ENCODE measurements around the gene ACTN3. TPM values are rescaled to one million over a fixed set of nuclear protein-coding genes. Genes with fewer than 3 reads are reported as not detected.
"Not testable (repeated sequence)": the region's sequence is repeated elsewhere in the genome, so short reads cannot be mapped to it uniquely, and the experiment has no call there.

ACTN3 gene
- total RNA-seq, 6 donors from 2014 or later: 0.24 TPM; not detected in 5

- no peaks in the 10 kb centered on the region for H3K9me3 ChIP-seq
- H3K27me3 ChIP-seq: no peaks in the 10 kb centered on the region
- peak in 1 of 2 donors; percentile 9 for ATAC-seq (ENCODE audit: low FRiP score in 2 of 2)
- TF ChIP-seq CTCF (IDR thresholded peaks at IDR 0.05): no peak
- no peak for TF ChIP-seq POLR2AphosphoS5 (IDR thresholded peaks at IDR 0.05)
- TF ChIP-seq POLR2A (IDR thresholded peaks at IDR 0.05): no peak
- no peak for TF ChIP-seq EP300 (IDR thresholded peaks at IDR 0.05)
- no peaks in the 10 kb centered on the region for H3K4me1 ChIP-seq
- H3K4me3 ChIP-seq: no peak overlapping the region
- no peak for DNase-seq
- peaks cover 0 to 51% (median 15%) of the 10 kb centered on the region in 4 donors for H3K36me3 ChIP-seq
- 95 to 97% methylated on average over 6 to 8 of the region's 11 CpGs for WGBS, 2 donors
- H3K27ac ChIP-seq: no peak overlapping the region
These were observed 14.9 kb upstream of the ACTN3 start for GRCh38 chr11:66531841-66532240.

GRCh38 chr11:66532784-66533183, 13.9 kb upstream of the ACTN3 start:
- no peaks in the 10 kb centered on the region for H3K27me3 ChIP-seq
- no peak for DNase-seq
- TF ChIP-seq EP300 (IDR thresholded peaks at IDR 0.05) (no peak), POLR2AphosphoS5 (IDR thresholded peaks at IDR 0.05) (no peak), CTCF (IDR thresholded peaks at IDR 0.05) (no peak), POLR2A (IDR thresholded peaks at IDR 0.05) (no peak)
- H3K9me3 ChIP-seq: no peaks in the 10 kb centered on the region
- 74 to 75% methylated on average over 6 of the region's 6 CpGs for WGBS, 2 donors
- no peak for ATAC-seq (ENCODE audit: low FRiP score in 2 of 2)
- no peak overlapping the region for H3K4me3 ChIP-seq
- H3K27ac ChIP-seq: no peak overlapping the region
- H3K4me1 ChIP-seq: no peaks in the 10 kb centered on the region
- H3K36me3 ChIP-seq: peaks cover 0 to 56% (median 17%) of the 10 kb centered on the region in 4 donors

GRCh38 chr11:66539170-66539869, 7.4 kb upstream of the ACTN3 start:
- DNase-seq (no peak), ATAC-seq (ENCODE audit: low FRiP score in 2 of 2) (peak in 1 of 2 donors; percentile 4)
- H3K27ac ChIP-seq: no peak overlapping the region
- peaks cover 0 to 77% (median 36%) of the 10 kb centered on the region in 4 donors for H3K36me3 ChIP-seq
- H3K9me3 ChIP-seq: no peaks in the 10 kb centered on the region
- H3K4me1 ChIP-seq: peaks cover 6 to 12% (median 11%) of the 10 kb centered on the region in 4 donors
- no peak overlapping the region for H3K4me3 ChIP-seq
- no peak for TF ChIP-seq POLR2A (IDR thresholded peaks at IDR 0.05)
- TF ChIP-seq EP300 (IDR thresholded peaks at IDR 0.05): no peak
- no peak for TF ChIP-seq POLR2AphosphoS5 (IDR thresholded peaks at IDR 0.05)
- no peak for TF ChIP-seq CTCF (IDR thresholded peaks at IDR 0.05)
- H3K27me3 ChIP-seq: no peaks in the 10 kb centered on the region
- WGBS, 2 donors: 92 to 100% methylated on average over 4 to 16 of the region's 16 CpGs

GRCh38 chr11:66539870-66540213, 6.9 kb upstream of the ACTN3 start:
- H3K9me3 ChIP-seq: no peaks in the 10 kb centered on the region
- no peaks in the 10 kb centered on the region for H3K27me3 ChIP-seq
- no peak for DNase-seq
- peaks cover 0 to 74% (median 36%) of the 10 kb centered on the region in 4 donors for H3K36me3 ChIP-seq
- no peak for TF ChIP-seq POLR2A (IDR thresholded peaks at IDR 0.05)
- TF ChIP-seq EP300 (IDR thresholded peaks at IDR 0.05): no peak
- TF ChIP-seq CTCF (IDR thresholded peaks at IDR 0.05): no peak
- no peak for TF ChIP-seq POLR2AphosphoS5 (IDR thresholded peaks at IDR 0.05)
- no peak overlapping the region for H3K27ac ChIP-seq
- no peak overlapping the region for H3K4me3 ChIP-seq
- H3K4me1 ChIP-seq: peaks cover 12 to 18% (median 16%) of the 10 kb centered on the region in 4 donors
- no peak for ATAC-seq (ENCODE audit: low FRiP score in 2 of 2)
- WGBS, 2 donors: 93 to 95% methylated on average over 9 to 10 of the region's 10 CpGs

- not testable (repeated sequence) for H3K9me3 ChIP-seq; ATAC-seq (ENCODE audit: low FRiP score in 2 of 2); H3K4me3 ChIP-seq; H3K27me3 ChIP-seq; DNase-seq; H3K27ac ChIP-seq
- H3K36me3 ChIP-seq: peaks cover 0 to 67% (median 36%) of the 10 kb centered on the region in 4 donors
- H3K4me1 ChIP-seq: peaks cover 18 to 25% (median 22%) of the 10 kb centered on the region in 4 donors
- WGBS, 2 donors: 73 to 86% methylated on average over 8 of the region's 8 CpGs
These were observed 6.1 kb upstream of the ACTN3 start for GRCh38 chr11:66540598-66540997.
